ENCODE data around the gene PTK6. TPM values are rescaled to one million over a fixed set of nuclear protein-coding genes. Genes with fewer than 3 reads are reported as not detected.
A peak's percentile ranks its signal among the peaks of the same experiment; 100 is the strongest.

The PTK6 gene
- total RNA-seq, 4 donors from 2014 or later, result 0.36 TPM; not detected in 3

- no peaks in the 10 kb centered on the region for H3K36me3 ChIP-seq
- intact Hi-C loops (cut with DNase I; ENCODE audit: low total_unique reads) (no loop called here), in situ Hi-C loops (cut with MboI; ENCODE audit: low sequenced_read_pairs in 4 of 4) (no loop called here)
- H3K9me3 ChIP-seq, result no peaks in the 10 kb centered on the region
- no peaks in the 10 kb centered on the region for H3K27me3 ChIP-seq
- H3K4me3 ChIP-seq, result peak overlapping the region in 3 of 4 donors; percentile 18 to 88 (median 22)
- TF ChIP-seq CTCF (IDR thresholded peaks at IDR 0.05 in 4 of 5, conservative IDR thresholded peaks at IDR 0.05 in 1 of 5) (no peak), POLR2A (IDR thresholded peaks at IDR 0.05) (no peak)
- DNase-seq (peak; percentile 51 to 83), ATAC-seq (peak; percentile 35 to 42)
- H3K4me1 ChIP-seq, result peaks cover 27 to 42% of the 10 kb centered on the region in 2 donors
- H3K27ac ChIP-seq, result peak overlapping the region; percentile 94 to 100 (median 98)
Observed at GRCh38 chr20:63500902-63501817, 36.0 kb downstream of the PTK6 start.

DNA sequence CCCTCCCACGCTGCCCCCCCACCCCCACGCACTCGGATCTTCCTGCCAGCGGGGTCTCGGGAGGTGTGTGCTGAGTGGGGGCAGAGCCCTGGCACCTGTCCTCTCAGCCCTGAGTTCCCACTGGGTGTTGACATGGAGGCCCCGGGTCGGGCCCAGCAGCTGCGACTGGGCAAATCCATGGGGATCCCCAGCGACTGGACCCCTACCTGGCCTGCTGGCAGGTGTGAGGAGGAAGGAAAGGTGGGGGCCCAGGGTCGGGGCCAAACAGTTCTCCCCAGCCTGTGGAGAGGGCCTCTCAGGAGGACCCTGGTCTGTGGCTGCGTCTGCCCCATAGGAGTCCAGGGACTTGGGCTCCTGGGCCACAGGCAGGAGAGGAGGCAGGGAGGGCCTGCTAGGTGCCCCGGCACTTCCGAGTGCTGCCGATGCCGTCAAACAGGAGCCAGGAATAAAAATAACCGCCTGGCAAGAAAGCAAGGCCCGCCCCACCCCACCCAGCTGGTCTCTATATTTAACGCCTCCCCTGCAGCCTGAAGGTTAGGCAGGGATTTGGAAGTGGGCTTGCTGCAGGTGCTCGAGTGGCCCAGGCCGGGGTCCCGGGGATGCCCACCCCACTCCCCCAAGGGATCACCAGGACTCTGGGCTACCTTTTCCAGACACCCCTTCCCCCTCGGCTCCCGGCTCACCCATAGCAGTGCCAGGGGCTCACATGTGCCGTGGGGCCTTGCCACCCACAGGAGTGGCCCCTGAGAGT lies 36.9 kb downstream of the PTK6 start:
- no peaks in the 10 kb centered on the region for H3K9me3 ChIP-seq
- in situ Hi-C loops (cut with MboI; ENCODE audit: low sequenced_read_pairs in 4 of 4), result no loop called here
- TF ChIP-seq POLR2A (IDR thresholded peaks at IDR 0.05) (peak; percentile 91 to 96), CTCF (IDR thresholded peaks at IDR 0.05 in 4 of 5, conservative IDR thresholded peaks at IDR 0.05 in 1 of 5) (no peak)
- peaks cover 35 to 51% of the 10 kb centered on the region in 2 donors for H3K4me1 ChIP-seq
- intact Hi-C loops (cut with DNase I; ENCODE audit: low total_unique reads), result no loop called here
- H3K27ac ChIP-seq, result peak overlapping the region; percentile 94 to 100 (median 98)
- H3K27me3 ChIP-seq, result no peaks in the 10 kb centered on the region
- H3K36me3 ChIP-seq, result peaks cover 0 to 5% of the 10 kb centered on the region in 2 donors
- ATAC-seq (peak; percentile 37 to 47), DNase-seq (peak; percentile 73 to 87)
- peak overlapping the region; percentile 17 to 88 (median 44) for H3K4me3 ChIP-seq

DNA sequence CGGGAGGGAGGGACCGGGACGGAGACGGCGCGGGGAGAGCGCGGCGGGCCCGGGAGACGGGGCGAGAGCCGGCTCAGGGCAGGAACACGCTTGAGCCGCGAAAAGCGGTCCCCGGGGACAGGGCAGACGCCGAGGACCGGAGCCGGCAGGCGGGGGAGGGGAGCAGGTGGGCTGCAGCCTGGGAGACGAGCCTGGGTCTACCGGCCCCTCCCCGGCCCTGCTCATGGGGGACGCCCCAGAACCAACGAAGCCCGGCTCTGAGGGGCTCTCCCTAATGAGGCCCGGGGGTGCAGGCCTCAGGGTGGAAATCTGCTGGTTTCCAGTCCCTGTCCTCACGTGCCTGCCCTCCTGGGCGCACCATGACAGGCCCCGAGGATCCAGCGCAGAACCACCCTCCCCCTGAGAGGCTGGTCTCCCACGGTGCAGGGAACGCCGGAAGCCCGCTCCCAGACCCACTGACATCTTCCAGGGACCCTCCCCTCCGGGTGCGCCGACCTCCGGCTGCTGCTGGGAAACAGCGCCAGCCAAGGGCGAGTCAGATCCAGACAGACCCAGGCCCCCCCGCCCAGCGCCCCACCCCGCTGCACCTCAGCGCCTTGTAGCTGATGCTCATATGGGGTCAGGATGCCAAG lies 37.7 kb downstream of the PTK6 start:
- no peak for TF ChIP-seq CTCF (IDR thresholded peaks at IDR 0.05 in 4 of 5, conservative IDR thresholded peaks at IDR 0.05 in 1 of 5)
- TF ChIP-seq POLR2A (IDR thresholded peaks at IDR 0.05), result no peak
- peaks cover 35 to 60% of the 10 kb centered on the region in 2 donors for H3K4me1 ChIP-seq
- DNase-seq, result peak in 1 of 2 donors; percentile 53
- ATAC-seq, result no peak
- H3K9me3 ChIP-seq, result no peaks in the 10 kb centered on the region
- no peaks in the 10 kb centered on the region for H3K27me3 ChIP-seq
- peaks cover 0 to 14% of the 10 kb centered on the region in 2 donors for H3K36me3 ChIP-seq
- in situ Hi-C loops (cut with MboI; ENCODE audit: low sequenced_read_pairs in 4 of 4), result no loop called here
- peak overlapping the region; percentile 41 to 88 (median 60) for H3K4me3 ChIP-seq
- intact Hi-C loops (cut with DNase I; ENCODE audit: low total_unique reads), result no loop called here
- peak overlapping the region; percentile 94 to 100 (median 98) for H3K27ac ChIP-seq

GRCh38 chr20:63498960-63499337 lies 38.2 kb downstream of the PTK6 start, which contains the start of gene EEF1A2:
Gene EEF1A2 (minus strand): TSS chr20:63499083. CDS start chr20:63497763, 1,320 bp downstream.
- intact Hi-C loops (cut with DNase I; ENCODE audit: low total_unique reads) (no loop called here), in situ Hi-C loops (cut with MboI; ENCODE audit: low sequenced_read_pairs in 4 of 4) (no loop called here)
- ATAC-seq, result peak; percentile 9 to 17
- TF ChIP-seq CTCF (IDR thresholded peaks at IDR 0.05 in 4 of 5, conservative IDR thresholded peaks at IDR 0.05 in 1 of 5) (peak in 4 of 5 experiments; percentile 44 to 64 (median 55)), POLR2A (IDR thresholded peaks at IDR 0.05) (peak; percentile 87 to 89)
- H3K9me3 ChIP-seq, result no peaks in the 10 kb centered on the region
- peak; percentile 58 to 84 for DNase-seq
- no peaks in the 10 kb centered on the region for H3K27me3 ChIP-seq
- H3K36me3 ChIP-seq, result peaks cover 0 to 19% of the 10 kb centered on the region in 2 donors
- H3K4me1 ChIP-seq, result peaks cover 35 to 64% of the 10 kb centered on the region in 2 donors
- peak within 1 kb of the TSS; percentile 67 to 88 (median 84) for H3K4me3 ChIP-seq
- H3K27ac ChIP-seq, result peak within 1 kb of the TSS; percentile 94 to 100 (median 98)

Data from gastrocnemius medialis (tissue), 4 donors.